Activated naive CD4-positive, alpha-beta T cell treated with anti-CD3 and anti-CD28 coated beads, Interleukin-2, amount 50 U/mL, for 72 hours (primary cell): Measurements from ENCODE around the gene THTPA. TPM values are rescaled to one million over a fixed set of nuclear protein-coding genes. Genes with fewer than 3 reads are reported as not detected.

Experiments used
- ATAC-seq, 2 donors: fragments of 150-1000 bp; cut with Tn5 transposase; 2 replicates each; pipeline ENCODE4 v1.10.0; 2021; ENCODE audit warnings: mild to moderate bottlenecking in 2 of 2, moderate library complexity in 2 of 2
- DNase-seq, 2 donors: peaks; one replicate each; pipeline ENCODE4 v3.0.0; 2021 to 2022; ENCODE audit warnings: low spot score in 2 of 2
- H3K27ac Mint-ChIP-seq, 2 donors: one replicate each; pipeline ENCODE4 v1.8.0; 2022; ENCODE audit warnings: mild to moderate bottlenecking in 2 of 2, mixed read lengths in 2 of 2
- H3K36me3 Mint-ChIP-seq, 2 donors: one replicate each; pipeline ENCODE4 v1.8.0; 2022; ENCODE audit warnings: mixed read lengths in 2 of 2
- H3K9me3 Mint-ChIP-seq, 2 donors: one replicate each; pipeline ENCODE4 v1.8.0; 2022; ENCODE audit warnings: mixed read lengths in 2 of 2
- total RNA-seq, 2 donors: library from RNA; stranded (reverse); gene quantifications; one replicate each; pipeline ENCODE4 v1.2.3, GENCODE V29; 2022

Gene THTPA
- total RNA-seq, 2 donors from 2014 or later = 5.9 to 6.5 TPM

GRCh38 chr14:23559010-23559925 is 3.2 kb downstream of the THTPA start:
- Mint-ChIP-seq H3K27ac (peak overlapping the region; percentile 44 to 97), H3K36me3 (peaks cover 0 to 20% of the 10 kb centered on the region in 2 donors)
- no peak for ATAC-seq

GRCh38 chr14:23559926-23560520 is 4.0 kb downstream of the THTPA start:
- peaks cover 0 to 26% of the 10 kb centered on the region in 2 donors for H3K36me3 Mint-ChIP-seq
- peak in 1 of 2 donors; percentile 11 for ATAC-seq
- peak overlapping the region; percentile 86 to 97 for H3K27ac Mint-ChIP-seq
- no peak for DNase-seq
- H3K9me3 Mint-ChIP-seq = no peaks in the 10 kb centered on the region

More at GRCh38 chr14:23559010-23559925, 3.2 kb downstream of the THTPA start:
- DNase-seq = peak in 1 of 2 donors; percentile 78
- no peaks in the 10 kb centered on the region for H3K9me3 Mint-ChIP-seq

- DNase-seq (no peak), ATAC-seq (no peak)
- H3K36me3 Mint-ChIP-seq = peaks cover 0 to 23% of the 10 kb centered on the region in 2 donors
- H3K27ac Mint-ChIP-seq = peak overlapping the region; percentile 79 to 97
- H3K9me3 Mint-ChIP-seq = no peaks in the 10 kb centered on the region
These were observed 5.2 kb downstream of the THTPA start for GRCh38 chr14:23561259-23561658.

GRCh38 chr14:23561873-23562821 is 6.1 kb downstream of the THTPA start:
- Mint-ChIP-seq H3K9me3 (no peaks in the 10 kb centered on the region), H3K27ac (peak overlapping the region; percentile 60 to 97), H3K36me3 (peaks cover 2 to 20% of the 10 kb centered on the region in 2 donors)
- no peak for ATAC-seq
- no peak for DNase-seq

GRCh38 chr14:23562822-23563472 is 6.9 kb downstream of the THTPA start:
- Mint-ChIP-seq H3K36me3 (peaks cover 8 to 14% of the 10 kb centered on the region in 2 donors), H3K27ac (no peak overlapping the region), H3K9me3 (no peaks in the 10 kb centered on the region)
- DNase-seq (no peak), ATAC-seq (no peak)

GRCh38 chr14:23563473-23564180 is 7.6 kb downstream of the THTPA start:
- DNase-seq (no peak), ATAC-seq (no peak)
- H3K36me3 Mint-ChIP-seq = peaks cover 8 to 14% of the 10 kb centered on the region in 2 donors
- no peaks in the 10 kb centered on the region for H3K9me3 Mint-ChIP-seq
- H3K27ac Mint-ChIP-seq = peak overlapping the region in 1 of 2 donors; percentile 72

- Mint-ChIP-seq H3K9me3 (no peaks in the 10 kb centered on the region), H3K27ac (peak overlapping the region; percentile 62 to 72), H3K36me3 (peaks cover 8 to 14% of the 10 kb centered on the region in 2 donors)
- no peak for ATAC-seq
- DNase-seq = no peak
These were observed 8.2 kb downstream of the THTPA start for GRCh38 chr14:23564181-23564812.

GRCh38 chr14:23564876-23565275 is 8.8 kb downstream of the THTPA start:
- DNase-seq (no peak), ATAC-seq (no peak)
- peaks cover 8 to 14% of the 10 kb centered on the region in 2 donors for H3K36me3 Mint-ChIP-seq
- H3K27ac Mint-ChIP-seq = peak overlapping the region in 1 of 2 donors; percentile 62
- no peaks in the 10 kb centered on the region for H3K9me3 Mint-ChIP-seq

GRCh38 chr14:23565626-23566025 is 9.6 kb downstream of the THTPA start:
- peak overlapping the region in 1 of 2 donors; percentile 62 for H3K27ac Mint-ChIP-seq
- peaks cover 8% of the 10 kb centered on the region in 2 donors for H3K36me3 Mint-ChIP-seq
- H3K9me3 Mint-ChIP-seq = no peaks in the 10 kb centered on the region
- DNase-seq (no peak), ATAC-seq (no peak)

GRCh38 chr14:23566112-23566777 is 10.2 kb downstream of the THTPA start:
- H3K36me3 Mint-ChIP-seq = peaks cover 6 to 8% of the 10 kb centered on the region in 2 donors
- ATAC-seq (no peak), DNase-seq (no peak)
- H3K27ac Mint-ChIP-seq = peak overlapping the region; percentile 97 to 99
- H3K9me3 Mint-ChIP-seq = no peaks in the 10 kb centered on the region

- ATAC-seq (no peak), DNase-seq (no peak)
- Mint-ChIP-seq H3K27ac (peak overlapping the region; percentile 97 to 99), H3K36me3 (peaks cover 6 to 8% of the 10 kb centered on the region in 2 donors), H3K9me3 (no peaks in the 10 kb centered on the region)
These were observed 10.7 kb downstream of the THTPA start for GRCh38 chr14:23566778-23567185.

- Mint-ChIP-seq H3K9me3 (no peaks in the 10 kb centered on the region), H3K36me3 (peaks cover 6 to 8% of the 10 kb centered on the region in 2 donors), H3K27ac (peak within 1 kb of the TSS; percentile 97 to 99)
- peak; percentile 98 to 99 for ATAC-seq
- DNase-seq = peak; percentile 90 to 92
These were observed 11.3 kb downstream of the THTPA start, which contains the start of gene AP1G2 for GRCh38 chr14:23567186-23568020. TSS of gene AP1G2 (minus strand) at chr14:23567791. CDS start at chr14:23567314, 477 bp downstream.

GRCh38 chr14:23568021-23568599 is 12.0 kb downstream of the THTPA start:
- DNase-seq = no peak
- H3K27ac Mint-ChIP-seq = peak overlapping the region; percentile 97 to 99
- peaks cover 6 to 8% of the 10 kb centered on the region in 2 donors for H3K36me3 Mint-ChIP-seq
- H3K9me3 Mint-ChIP-seq = no peaks in the 10 kb centered on the region
- no peak for ATAC-seq
